GM21825 (cell line): Measurements from ENCODE around the gene PCSK5.

Experiments used
- ATAC-seq: cut with Tn5 transposase; IDR thresholded peaks from one replicate; pipeline ENCODE4 v1.9.1; 2021; ENCODE audit warnings: mild to moderate bottlenecking, moderate library complexity; ENCODE audit not compliant: unreplicated experiment

Gene PCSK5

GRCh38 chr9:75998096-75998780 lies 107.8 kb downstream of the PCSK5 start:
- no peak for ATAC-seq

- ATAC-seq: no peak
Measured at GRCh38 chr9:76001459-76001858, 111.0 kb downstream of the PCSK5 start.

GRCh38 chr9:76003041-76003440 lies 112.6 kb downstream of the PCSK5 start:
- ATAC-seq: no peak

- no peak for ATAC-seq
Measured at GRCh38 chr9:76004526-76004925, 114.1 kb downstream of the PCSK5 start.

- no peak for ATAC-seq
Measured at GRCh38 chr9:76007935-76008334, 117.5 kb downstream of the PCSK5 start.

GRCh38 chr9:76013809-76014208 lies 123.3 kb downstream of the PCSK5 start:
- ATAC-seq: no peak

GRCh38 chr9:76018235-76018634 lies 127.8 kb downstream of the PCSK5 start:
- ATAC-seq: no peak

GRCh38 chr9:76018761-76019160 lies 128.3 kb downstream of the PCSK5 start:
- ATAC-seq: no peak

- ATAC-seq: no peak
Measured at GRCh38 chr9:76020652-76021051, 130.2 kb downstream of the PCSK5 start.

- no peak for ATAC-seq
Measured at GRCh38 chr9:76022317-76022716, 131.8 kb downstream of the PCSK5 start.

- ATAC-seq: no peak
Measured at GRCh38 chr9:76023715-76024195, 133.3 kb downstream of the PCSK5 start.

GRCh38 chr9:76025286-76025685 lies 134.8 kb downstream of the PCSK5 start:
- ATAC-seq: no peak

- ATAC-seq: no peak
Measured at GRCh38 chr9:76026796-76027195, 136.3 kb downstream of the PCSK5 start.

GRCh38 chr9:76027416-76027815 lies 136.9 kb downstream of the PCSK5 start:
- ATAC-seq: no peak

GRCh38 chr9:76027861-76028260 lies 137.4 kb downstream of the PCSK5 start:
- no peak for ATAC-seq

GRCh38 chr9:76032038-76032796 lies 141.7 kb downstream of the PCSK5 start:
- no peak for ATAC-seq

- ATAC-seq: no peak
Measured at GRCh38 chr9:76032797-76033373, 142.4 kb downstream of the PCSK5 start.

GRCh38 chr9:76034049-76034448 lies 143.6 kb downstream of the PCSK5 start:
- ATAC-seq: no peak

- ATAC-seq: no peak
Measured at GRCh38 chr9:76036762-76037161, 146.3 kb downstream of the PCSK5 start.

GRCh38 chr9:76037587-76038225 lies 147.2 kb downstream of the PCSK5 start:
- no peak for ATAC-seq

- no peak for ATAC-seq
Measured at GRCh38 chr9:76038431-76038830, 148.0 kb downstream of the PCSK5 start.
